Trophoblast cell (in vitro differentiated cells and primary cell): ENCODE results near the gene EYA2.

Experiments
- DNase-seq, 2 donors: peaks; one replicate each; pipeline ENCODE4 v3.0.0-alpha.2; 2016
- H2AFZ ChIP-seq: 2 replicates; pipeline ENCODE4 v1.6.1; 2013; ENCODE audit warnings: low read length, moderate library complexity, mild to moderate bottlenecking; ENCODE audit not compliant: insufficient read depth, poor library complexity
- H2AK5ac ChIP-seq: 2 replicates; pipeline ENCODE4 v1.6.1; 2013; ENCODE audit warnings: mild to moderate bottlenecking, low read length
- H2BK120ac ChIP-seq: 2 replicates; pipeline ENCODE4 v1.6.1; 2013; ENCODE audit warnings: low read length, mild to moderate bottlenecking, moderate library complexity; ENCODE audit not compliant: insufficient read depth, poor library complexity
- H2BK12ac ChIP-seq: 2 replicates; pipeline ENCODE4 v1.6.1; 2013; ENCODE audit warnings: mild to moderate bottlenecking, low read length, moderate library complexity
- H2BK5ac ChIP-seq: 2 replicates; pipeline ENCODE4 v1.6.1; 2013; ENCODE audit warnings: low read length, low read depth, moderate library complexity, mild to moderate bottlenecking; ENCODE audit not compliant: poor library complexity
- H3K14ac ChIP-seq: 2 replicates; pipeline ENCODE4 v1.6.1; 2013; ENCODE audit warnings: mild to moderate bottlenecking, low read length
- H3K18ac ChIP-seq: 2 replicates; pipeline ENCODE4 v1.6.1; 2013; ENCODE audit warnings: mild to moderate bottlenecking, low read length
- H3K23ac ChIP-seq: 2 replicates; pipeline ENCODE4 v1.6.1; 2013; ENCODE audit warnings: low read length
- H3K27ac ChIP-seq: 2 replicates; pipeline ENCODE4 v1.5.1; 2013; ENCODE audit warnings: low read depth, mild to moderate bottlenecking, inconsistent platforms, low read length, moderate library complexity
- H3K27me3 ChIP-seq: 2 replicates; pipeline ENCODE4 v1.6.1; 2013; ENCODE audit warnings: inconsistent platforms, mild to moderate bottlenecking, low read length, moderate library complexity; ENCODE audit not compliant: insufficient read depth
- H3K36me3 ChIP-seq, 2 experiments: 1 replicate in 1 of 2; 2 replicates in 1 of 2; pipeline ENCODE4 v1.6.1; 2013; ENCODE audit warnings: low read length in 2 of 2, mild to moderate bottlenecking in 2 of 2, moderate library complexity in 1 of 2; ENCODE audit not compliant: insufficient read depth in 2 of 2, control insufficient read depth in 1 of 2
- H3K4ac ChIP-seq: 2 replicates; pipeline ENCODE4 v1.6.1; 2013; ENCODE audit warnings: low read depth, mild to moderate bottlenecking, low read length, moderate library complexity
- H3K4me1 ChIP-seq, 2 experiments: 1 replicate in 1 of 2; 2 replicates in 1 of 2; pipeline ENCODE4 v1.6.1; 2013; ENCODE audit warnings: low read length in 2 of 2, mild to moderate bottlenecking in 2 of 2, moderate library complexity in 1 of 2; ENCODE audit not compliant: insufficient read depth in 2 of 2, control insufficient read depth in 1 of 2
- H3K4me2 ChIP-seq: 2 replicates; pipeline ENCODE4 v1.6.1; 2013; ENCODE audit warnings: inconsistent platforms, mild to moderate bottlenecking, low read length, moderate library complexity
- H3K4me3 ChIP-seq: 2 replicates; pipeline ENCODE4 v1.5.1; 2013; ENCODE audit warnings: mild to moderate bottlenecking, low read depth, low read length, inconsistent platforms
- H3K79me1 ChIP-seq: one replicate; pipeline ENCODE4 v1.6.1; 2013; ENCODE audit warnings: low read length
- H3K79me2 ChIP-seq: 2 replicates; pipeline ENCODE4 v1.6.1; 2013; ENCODE audit warnings: low read length, mild to moderate bottlenecking; ENCODE audit not compliant: control insufficient read depth, insufficient read depth, poor library complexity
- H3K9ac ChIP-seq: 2 replicates; pipeline ENCODE4 v1.6.1; 2013; ENCODE audit warnings: mild to moderate bottlenecking, low read length
- H3K9me3 ChIP-seq: 2 replicates; pipeline ENCODE4 v1.6.1; 2013; ENCODE audit warnings: low read depth, mild to moderate bottlenecking, control low read depth, inconsistent platforms, low read length; ENCODE audit not compliant: insufficient read depth
- H4K12ac ChIP-seq: 2 replicates; pipeline ENCODE4 v1.6.1; 2013; ENCODE audit warnings: low read depth, mild to moderate bottlenecking, low read length, moderate library complexity
- H4K8ac ChIP-seq: 2 replicates; pipeline ENCODE4 v1.6.1; 2013; ENCODE audit warnings: low read depth, mild to moderate bottlenecking, low read length, moderate library complexity
- H4K91ac ChIP-seq: one replicate; pipeline ENCODE4 v1.6.1; 2013; ENCODE audit warnings: low read depth, mild to moderate bottlenecking, low read length, moderate library complexity
- WGBS: extraction: QIAGEN DNeasy Blood & Tissue Kit; methylation state at CpG from one replicate; pipeline ENCODE4 v1.1.7; 2013; ENCODE audit warnings: missing lambda C conversion rate; ENCODE audit not compliant: insufficient read length, insufficient coverage; ENCODE audit errors: extremely low coverage; 5-methylcytosine and 5-hydroxymethylcytosine counted together

Gene EYA2

DNA sequence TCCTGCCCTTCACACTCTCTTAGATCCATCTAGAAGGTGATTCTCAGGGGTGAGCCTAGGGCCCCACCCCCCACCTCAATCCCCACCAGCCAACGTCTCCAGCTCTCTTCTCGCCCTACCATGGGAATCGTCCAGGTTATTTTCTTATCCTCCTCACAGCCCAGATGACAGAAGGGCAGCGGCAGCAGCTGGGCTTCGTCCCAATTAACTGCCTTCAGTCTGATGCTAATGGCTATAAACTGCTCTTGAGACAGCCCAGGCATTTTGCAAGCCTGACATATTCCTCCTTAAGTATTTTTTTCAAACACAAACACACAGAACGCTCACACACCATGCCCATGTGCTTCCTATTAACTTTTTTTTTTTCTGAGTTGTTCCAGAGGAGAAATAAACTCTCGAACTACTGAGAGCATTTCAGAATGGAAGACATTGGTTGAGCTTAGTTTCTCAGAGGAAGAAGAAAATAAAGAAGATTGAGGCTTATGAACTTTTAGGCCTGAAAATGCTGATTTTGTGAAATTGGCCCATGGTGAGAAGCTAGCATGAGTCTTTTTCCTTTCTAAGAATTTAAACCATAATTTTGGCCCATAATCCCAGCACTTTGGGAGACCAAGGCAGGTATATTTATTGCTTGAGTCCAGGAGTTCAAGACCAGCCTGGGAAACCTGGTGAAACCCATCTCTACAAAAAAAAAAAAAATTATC, 124.6 kb downstream of the EYA2 start:
- Histone ChIP-seq H3K4me3 (peak overlapping the region; percentile 10), H3K4me2 (no peak overlapping the region), H3K27me3 (no peaks in the 10 kb centered on the region), H3K79me1 (peaks cover 2% of the 10 kb centered on the region), H3K36me3 (peaks cover 0 to 6% of the 10 kb centered on the region in 2 experiments), H2AK5ac (no peak overlapping the region), H3K9ac (no peak overlapping the region), H3K23ac (no peak overlapping the region), H3K14ac (no peak overlapping the region), H3K4ac (no peak overlapping the region), H3K4me1 (peaks cover 7 to 9% of the 10 kb centered on the region in 2 experiments), H4K8ac (no peak overlapping the region), H3K18ac (no peak overlapping the region), H3K27ac (peak overlapping the region; percentile 40), H2BK120ac (no peak overlapping the region), H2AFZ (no peak overlapping the region), H3K79me2 (no peaks in the 10 kb centered on the region), H4K91ac (no peak overlapping the region), H4K12ac (no peak overlapping the region), H3K9me3 (no peaks in the 10 kb centered on the region), H2BK5ac (no peak overlapping the region), H2BK12ac (no peak overlapping the region)
- no CpG with 5 or more reads among the region's 7 CpGs for WGBS
- no peak for DNase-seq

DNA sequence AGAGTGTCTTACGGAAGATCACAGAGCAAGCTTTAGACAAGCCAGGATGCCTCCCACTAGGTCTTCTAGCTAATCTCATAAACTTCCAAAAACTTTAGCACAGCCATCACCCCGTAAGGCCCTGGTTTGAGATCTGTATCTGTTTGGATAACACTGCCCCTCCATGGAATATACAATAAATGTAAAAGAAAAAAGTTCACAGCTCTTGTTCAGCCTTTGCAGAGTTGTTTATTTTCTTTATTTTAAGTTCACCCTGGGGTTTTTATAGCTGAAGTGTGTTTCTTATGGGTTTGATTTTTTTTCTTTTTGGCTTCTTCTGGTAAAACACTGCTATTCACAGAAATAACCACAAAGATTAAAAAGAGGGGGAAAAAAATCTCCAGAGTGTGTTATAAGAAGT, 125.6 kb downstream of the EYA2 start:
- Histone ChIP-seq H3K27ac (no peak overlapping the region), H4K12ac (no peak overlapping the region), H4K8ac (no peak overlapping the region), H4K91ac (no peak overlapping the region), H3K9ac (no peak overlapping the region), H2BK120ac (no peak overlapping the region), H3K4me2 (no peak overlapping the region), H3K4me3 (no peak overlapping the region), H2BK5ac (no peak overlapping the region), H3K4ac (no peak overlapping the region), H3K79me2 (no peaks in the 10 kb centered on the region), H2AK5ac (no peak overlapping the region), H3K27me3 (no peaks in the 10 kb centered on the region), H2AFZ (no peak overlapping the region), H3K79me1 (peaks cover 2% of the 10 kb centered on the region), H3K18ac (no peak overlapping the region), H3K9me3 (no peaks in the 10 kb centered on the region), H2BK12ac (no peak overlapping the region), H3K23ac (no peak overlapping the region), H3K4me1 (peaks cover 9 to 12% of the 10 kb centered on the region in 2 experiments), H3K14ac (no peak overlapping the region), H3K36me3 (peaks cover 0 to 6% of the 10 kb centered on the region in 2 experiments)
- no CpG with 5 or more reads among the region's 2 CpGs for WGBS
- no peak for DNase-seq

DNA sequence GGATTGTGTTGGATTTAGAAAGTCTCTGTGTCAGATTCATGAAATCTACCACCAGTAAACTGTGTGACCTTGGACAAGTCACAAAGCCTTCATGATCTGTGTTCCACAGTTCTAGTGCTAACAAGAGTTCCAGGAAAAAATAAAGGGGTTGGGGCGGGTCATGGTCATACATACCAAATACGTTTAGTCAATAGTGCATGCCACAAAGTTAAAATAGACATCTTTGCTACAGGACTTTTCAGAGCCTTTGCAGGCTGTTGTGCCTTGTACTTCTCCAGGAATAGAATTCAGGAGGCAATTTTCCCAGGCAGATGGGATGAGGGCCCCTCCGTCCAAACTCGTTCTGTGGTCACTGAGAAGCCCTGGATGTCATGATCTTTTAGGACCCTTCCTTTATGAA, 127.2 kb downstream of the EYA2 start:
- H3K14ac ChIP-seq, result no peak overlapping the region

DNA sequence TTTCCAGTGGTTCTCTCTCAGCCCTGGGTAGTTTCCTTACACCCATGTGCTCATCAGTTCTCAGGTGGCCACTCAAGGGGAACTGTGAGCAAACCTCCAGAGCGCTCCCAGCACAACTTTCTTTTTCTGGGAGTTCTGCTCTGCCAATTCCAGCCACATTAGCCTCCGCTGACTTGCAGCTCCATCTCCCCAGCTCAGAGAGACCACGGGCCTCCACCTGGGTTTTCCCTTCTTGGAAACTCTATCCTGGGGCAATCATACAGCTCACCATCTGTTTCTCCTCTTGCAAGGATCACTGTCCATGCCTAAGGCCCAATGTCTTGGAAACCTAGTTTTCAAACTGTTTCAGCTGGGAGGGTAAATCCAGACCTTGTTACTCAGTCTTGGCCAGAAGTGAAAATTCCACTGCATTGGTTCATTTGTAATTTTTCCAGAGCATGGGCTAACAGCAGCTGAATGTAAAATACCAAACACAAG, 129.9 kb downstream of the EYA2 start:
- H3K23ac ChIP-seq, result no peak overlapping the region
- peaks cover 4% of the 10 kb centered on the region for H3K9me3 ChIP-seq
- peaks cover 5 to 10% of the 10 kb centered on the region in 2 experiments for H3K36me3 ChIP-seq
- no peak overlapping the region for H3K14ac ChIP-seq
- H2AK5ac ChIP-seq, result no peak overlapping the region
- H3K4me3 ChIP-seq, result no peak overlapping the region
- no peaks in the 10 kb centered on the region for H3K27me3 ChIP-seq
- H3K4ac ChIP-seq, result no peak overlapping the region
- WGBS, result no CpG with 5 or more reads among the region's 3 CpGs
- no peak overlapping the region for H4K8ac ChIP-seq
- H3K4me2 ChIP-seq, result no peak overlapping the region
- peak overlapping the region; percentile 48 for H3K27ac ChIP-seq
- H3K18ac ChIP-seq, result no peak overlapping the region
- H2BK120ac ChIP-seq, result no peak overlapping the region
- H3K9ac ChIP-seq, result no peak overlapping the region
- DNase-seq, result no peak
- H4K12ac ChIP-seq, result no peak overlapping the region
- H3K79me1 ChIP-seq, result peaks cover 2% of the 10 kb centered on the region
- H4K91ac ChIP-seq, result no peak overlapping the region
- H2AFZ ChIP-seq, result no peak overlapping the region
- H3K4me1 ChIP-seq, result peaks cover 4 to 7% of the 10 kb centered on the region in 2 experiments
- H2BK12ac ChIP-seq, result peak overlapping the region; percentile 53
- H3K79me2 ChIP-seq, result no peaks in the 10 kb centered on the region
- no peak overlapping the region for H2BK5ac ChIP-seq

More for the DNA sequence above, 127.2 kb downstream of the EYA2 start:
- Histone ChIP-seq H3K36me3 (peaks cover 0 to 6% of the 10 kb centered on the region in 2 experiments), H3K27me3 (no peaks in the 10 kb centered on the region), H3K18ac (no peak overlapping the region), H2BK5ac (no peak overlapping the region), H3K23ac (no peak overlapping the region), H3K4me3 (no peak overlapping the region), H4K8ac (no peak overlapping the region), H2AK5ac (no peak overlapping the region), H3K4ac (no peak overlapping the region), H3K79me1 (peaks cover 2% of the 10 kb centered on the region), H4K91ac (no peak overlapping the region), H3K79me2 (no peaks in the 10 kb centered on the region), H3K9me3 (no peaks in the 10 kb centered on the region), H2BK12ac (no peak overlapping the region), H3K4me1 (peaks cover 9 to 12% of the 10 kb centered on the region in 2 experiments), H2AFZ (no peak overlapping the region), H3K9ac (no peak overlapping the region), H3K27ac (no peak overlapping the region), H2BK120ac (no peak overlapping the region), H3K4me2 (no peak overlapping the region), H4K12ac (no peak overlapping the region)
- no peak for DNase-seq
- WGBS, result no CpG with 5 or more reads among the region's 4 CpGs
